ENCODE measurements around the gene TRIP10. TPM values are rescaled to one million over a fixed set of nuclear protein-coding genes. Genes with fewer than 3 reads are reported as not detected.

Gene TRIP10
- total RNA-seq, 4 donors from 2014 or later, result 48.9 to 65.8 (median 58.8) TPM

DNA sequence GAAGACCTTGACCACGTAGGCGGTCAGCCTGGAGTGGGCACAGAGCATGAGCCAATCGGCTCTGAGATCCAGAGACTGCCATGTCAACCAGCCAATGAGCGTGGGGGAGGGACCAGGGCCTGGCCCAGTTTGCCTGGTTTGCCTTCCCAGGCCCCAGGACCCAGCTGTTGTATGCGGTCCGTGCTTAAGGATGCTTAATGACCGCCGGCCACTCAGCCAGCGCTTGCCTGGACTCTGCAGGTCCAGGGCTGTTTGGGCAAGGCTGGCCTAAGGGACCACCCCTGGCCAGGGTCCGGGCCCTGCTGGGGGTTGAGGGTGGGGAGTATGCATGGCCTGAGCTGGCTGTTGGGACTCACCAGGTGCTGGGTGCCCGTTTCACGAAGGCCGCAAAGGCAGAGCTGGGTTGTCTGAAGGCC lies 46.4 kb upstream of the TRIP10 start:
- no peaks in the 10 kb centered on the region for H3K9me3 ChIP-seq
- no peaks in the 10 kb centered on the region for H3K27me3 ChIP-seq
- DNase-seq, result no peak
- intact Hi-C loops (cut with DNase I), result no loop called here
- H3K27ac ChIP-seq, result no peak overlapping the region
- H3K36me3 ChIP-seq, result no peaks in the 10 kb centered on the region
- H3K4me3 ChIP-seq (replicated peaks in 1 of 3), result no peak overlapping the region
- 93 to 95% methylated on average over 7 to 8 of the region's 13 CpGs for whole genome bisulfite sequencing, 2 donors
- H3K4me1 ChIP-seq, result no peaks in the 10 kb centered on the region
- TF ChIP-seq POLR2A (IDR thresholded peaks at IDR 0.05), result no peak
- TF ChIP-seq, protein P1, sequence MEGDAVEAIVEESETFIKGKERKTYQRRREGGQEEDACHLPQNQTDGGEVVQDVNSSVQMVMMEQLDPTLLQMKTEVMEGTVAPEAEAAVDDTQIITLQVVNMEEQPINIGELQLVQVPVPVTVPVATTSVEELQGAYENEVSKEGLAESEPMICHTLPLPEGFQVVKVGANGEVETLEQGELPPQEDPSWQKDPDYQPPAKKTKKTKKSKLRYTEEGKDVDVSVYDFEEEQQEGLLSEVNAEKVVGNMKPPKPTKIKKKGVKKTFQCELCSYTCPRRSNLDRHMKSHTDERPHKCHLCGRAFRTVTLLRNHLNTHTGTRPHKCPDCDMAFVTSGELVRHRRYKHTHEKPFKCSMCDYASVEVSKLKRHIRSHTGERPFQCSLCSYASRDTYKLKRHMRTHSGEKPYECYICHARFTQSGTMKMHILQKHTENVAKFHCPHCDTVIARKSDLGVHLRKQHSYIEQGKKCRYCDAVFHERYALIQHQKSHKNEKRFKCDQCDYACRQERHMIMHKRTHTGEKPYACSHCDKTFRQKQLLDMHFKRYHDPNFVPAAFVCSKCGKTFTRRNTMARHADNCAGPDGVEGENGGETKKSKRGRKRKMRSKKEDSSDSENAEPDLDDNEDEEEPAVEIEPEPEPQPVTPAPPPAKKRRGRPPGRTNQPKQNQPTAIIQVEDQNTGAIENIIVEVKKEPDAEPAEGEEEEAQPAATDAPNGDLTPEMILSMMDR (IDR thresholded peaks at IDR 0.05), result no peak

DNA sequence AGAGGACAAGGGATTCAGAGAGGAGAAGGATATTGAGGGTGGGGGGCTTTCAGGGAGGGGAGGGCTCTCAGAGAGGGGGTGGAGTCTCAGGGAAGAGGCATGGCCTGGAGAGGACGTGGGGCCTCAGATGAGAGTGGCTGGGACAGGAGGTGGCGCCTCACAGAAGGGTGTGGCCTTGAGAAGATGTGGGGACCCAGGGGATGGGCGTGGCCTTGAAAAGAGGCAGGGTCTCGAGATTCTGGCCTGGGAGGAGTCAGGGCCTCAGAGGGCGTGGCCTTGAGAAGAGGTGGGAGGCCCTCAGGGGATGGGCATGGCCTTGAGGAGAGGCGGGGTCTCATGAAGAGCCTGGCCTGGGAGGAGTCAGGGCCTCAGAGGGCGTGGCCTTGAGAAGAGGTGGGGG lies 45.8 kb upstream of the TRIP10 start:
- Histone ChIP-seq H3K36me3 (no peaks in the 10 kb centered on the region), H3K27ac (no peak overlapping the region), H3K27me3 (no peaks in the 10 kb centered on the region), H3K4me3 (replicated peaks in 1 of 3) (no peak overlapping the region), H3K9me3 (no peaks in the 10 kb centered on the region), H3K4me1 (no peaks in the 10 kb centered on the region)
- WGBS, 2 donors, result 81 to 85% methylated on average over 6 to 7 of the region's 7 CpGs
- no peak for DNase-seq
- intact Hi-C loops (cut with DNase I), result no loop called here
- no peak for TF ChIP-seq POLR2A (IDR thresholded peaks at IDR 0.05)
- TF ChIP-seq, protein P1 (IDR thresholded peaks at IDR 0.05), result no peak

DNA sequence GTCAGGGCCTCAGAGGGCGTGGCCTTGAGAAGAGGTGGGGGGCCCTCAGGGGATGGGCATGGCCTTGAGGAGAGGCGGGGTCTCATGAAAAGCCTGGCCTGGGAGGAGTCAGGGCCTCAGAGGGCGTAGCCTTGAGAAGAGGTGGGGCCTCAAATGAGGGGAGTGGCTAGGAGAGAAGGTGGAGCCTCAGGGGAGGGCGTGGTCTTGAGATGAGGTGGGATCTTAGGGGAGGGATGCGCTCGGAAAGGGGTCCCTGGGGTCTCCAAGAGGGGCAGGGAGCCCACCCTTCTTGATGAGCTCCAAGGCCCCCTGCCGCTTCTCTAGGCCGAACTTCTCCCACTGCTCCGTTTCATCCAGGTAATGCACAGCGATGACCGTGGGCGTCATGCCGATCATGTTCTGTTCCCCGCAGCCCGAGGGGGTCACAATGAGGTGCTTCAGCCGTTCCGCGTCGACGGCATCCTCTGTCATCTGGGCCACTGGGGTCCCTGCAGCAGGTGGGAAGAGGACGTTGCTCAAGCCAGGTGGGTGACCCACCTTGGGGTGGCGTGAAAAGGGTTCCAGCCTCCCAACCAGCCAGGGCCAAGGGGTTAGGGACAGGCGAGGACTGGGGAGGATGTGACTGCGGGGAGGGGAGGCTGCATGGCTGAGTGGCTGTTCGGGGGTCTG lies 45.2 kb upstream of the TRIP10 start:
- Histone ChIP-seq H3K9me3 (no peaks in the 10 kb centered on the region), H3K4me1 (no peaks in the 10 kb centered on the region), H3K4me3 (replicated peaks in 1 of 3) (no peak overlapping the region), H3K36me3 (no peaks in the 10 kb centered on the region), H3K27ac (no peak overlapping the region), H3K27me3 (no peaks in the 10 kb centered on the region)
- intact Hi-C loops (cut with DNase I), result no loop called here
- no peak for DNase-seq
- TF ChIP-seq, protein P1 (IDR thresholded peaks at IDR 0.05), result no peak
- TF ChIP-seq POLR2A (IDR thresholded peaks at IDR 0.05), result no peak
- WGBS, 2 donors, result 91 to 92% methylated on average over 20 to 24 of the region's 25 CpGs

DNA sequence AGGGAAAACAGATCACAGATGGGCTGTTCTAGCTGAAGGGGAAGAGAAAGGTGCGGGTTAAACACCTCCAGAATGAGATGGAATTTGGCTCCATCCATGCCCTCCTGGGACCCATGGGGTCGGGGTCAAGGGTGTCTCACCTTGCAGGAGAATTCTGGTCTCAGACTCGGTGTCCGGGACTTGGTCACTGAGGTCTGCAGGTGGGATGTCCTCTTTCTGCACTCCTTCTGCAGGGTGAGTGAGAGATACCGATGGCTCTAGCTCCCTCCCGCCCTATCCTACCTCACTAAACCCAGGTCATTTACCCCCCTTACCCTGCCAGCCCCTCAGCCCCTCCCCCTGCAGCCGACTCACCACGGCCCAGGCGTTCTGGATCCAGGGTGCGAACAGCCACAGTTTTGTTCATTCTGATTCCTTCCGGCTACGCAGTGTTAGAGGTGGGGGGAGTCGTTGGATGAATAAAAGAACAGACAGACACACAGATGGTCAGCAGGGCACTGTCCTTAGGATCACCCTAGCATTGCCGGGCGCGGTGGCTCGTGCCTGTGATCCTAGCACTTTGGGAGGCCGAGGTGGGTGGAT lies 43.1 kb upstream of the TRIP10 start:
- H3K4me3 ChIP-seq (replicated peaks in 1 of 3), result no peak overlapping the region
- no peaks in the 10 kb centered on the region for H3K27me3 ChIP-seq
- H3K9me3 ChIP-seq, result no peaks in the 10 kb centered on the region
- H3K27ac ChIP-seq, result no peak overlapping the region
- no peak for DNase-seq
- 84% methylated on average over 18 of the region's 18 CpGs for WGBS, 2 donors
- TF ChIP-seq, protein P1 (IDR thresholded peaks at IDR 0.05), result no peak
- intact Hi-C loops (cut with DNase I), result no loop called here
- no peaks in the 10 kb centered on the region for H3K4me1 ChIP-seq
- H3K36me3 ChIP-seq, result no peaks in the 10 kb centered on the region

DNA sequence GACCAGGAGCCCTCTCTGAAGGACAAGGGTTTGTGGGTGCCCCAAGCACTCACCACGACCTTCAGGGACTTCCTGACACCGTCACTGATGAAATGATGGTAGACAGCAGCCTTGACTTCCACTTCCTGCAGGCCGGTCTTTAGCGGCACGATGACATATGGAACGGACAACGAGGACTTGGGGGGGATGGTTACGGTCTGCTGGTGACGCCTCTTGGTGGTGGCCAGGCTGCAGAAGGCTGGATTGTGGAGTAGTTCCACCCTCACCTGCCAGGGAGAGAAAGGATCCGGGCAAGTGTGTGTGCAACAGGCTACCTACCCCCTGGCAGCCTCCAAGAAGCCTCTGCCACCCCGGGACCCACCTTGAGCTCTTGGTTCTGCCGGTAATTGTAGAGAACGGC lies 42.2 kb upstream of the TRIP10 start:
- intact Hi-C loops (cut with DNase I), result no loop called here
- H3K27me3 ChIP-seq, result no peaks in the 10 kb centered on the region
- no peak overlapping the region for H3K4me3 ChIP-seq (replicated peaks in 1 of 3)
- no peaks in the 10 kb centered on the region for H3K9me3 ChIP-seq
- TF ChIP-seq, protein P1 (IDR thresholded peaks at IDR 0.05), result no peak
- TF ChIP-seq POLR2A (IDR thresholded peaks at IDR 0.05), result no peak
- no peak for DNase-seq
- no peaks in the 10 kb centered on the region for H3K36me3 ChIP-seq
- H3K4me1 ChIP-seq, result no peaks in the 10 kb centered on the region
- WGBS, 2 donors, result 75 to 84% methylated on average over 12 to 13 of the region's 13 CpGs
- no peak overlapping the region for H3K27ac ChIP-seq

Measured in thyroid gland (tissue), 4 donors.